HG03354 (cell line): ENCODE data around the gene DGAT2.
"Not testable (repeated sequence)": the region's sequence is repeated elsewhere in the genome, so short reads cannot be mapped to it uniquely, and the experiment has no call there.

Experiments
- ATAC-seq: cut with Tn5 transposase; IDR thresholded peaks from one replicate; pipeline ENCODE4 v1.9.1; 2021; ENCODE audit warnings: mild to moderate bottlenecking; ENCODE audit not compliant: unreplicated experiment, poor library complexity, severe bottlenecking

Gene DGAT2

GRCh38 chr11:75768112-75768908 lies at the start of gene DGAT2:
Gene DGAT2 (plus strand): TSS chr11:75768778. CDS start chr11:75768992, 214 bp downstream.
- ATAC-seq = peak; percentile 76

- ATAC-seq = no peak
Observed at GRCh38 chr11:75719340-75720239, 49.0 kb upstream of the DGAT2 start.

- no peak for ATAC-seq
Observed at GRCh38 chr11:75720639-75721038, 47.9 kb upstream of the DGAT2 start.

GRCh38 chr11:75721852-75722668 lies 46.5 kb upstream of the DGAT2 start:
- ATAC-seq = no peak

- ATAC-seq = no peak
Observed at GRCh38 chr11:75722669-75723042, 45.9 kb upstream of the DGAT2 start.

GRCh38 chr11:75725547-75726320 lies 42.8 kb upstream of the DGAT2 start:
- ATAC-seq = no peak

- ATAC-seq = no peak
Observed at GRCh38 chr11:75728992-75729391, 39.6 kb upstream of the DGAT2 start.

- ATAC-seq = no peak
Observed at GRCh38 chr11:75731095-75731494, 37.5 kb upstream of the DGAT2 start.

GRCh38 chr11:75733071-75733430 lies 35.5 kb upstream of the DGAT2 start:
- no peak for ATAC-seq

GRCh38 chr11:75733431-75734107 lies 35.0 kb upstream of the DGAT2 start:
- no peak for ATAC-seq

- no peak for ATAC-seq
Observed at GRCh38 chr11:75734491-75735180, 33.9 kb upstream of the DGAT2 start.

GRCh38 chr11:75735181-75735845 lies 33.3 kb upstream of the DGAT2 start:
- no peak for ATAC-seq

- ATAC-seq = no peak
Observed at GRCh38 chr11:75737314-75737713, 31.3 kb upstream of the DGAT2 start.

- no peak for ATAC-seq
Observed at GRCh38 chr11:75740681-75741080, 27.9 kb upstream of the DGAT2 start.

- ATAC-seq = not testable (repeated sequence)
Observed at GRCh38 chr11:75743159-75743558, 25.4 kb upstream of the DGAT2 start.

- ATAC-seq = no peak
Observed at GRCh38 chr11:75743711-75744563, 24.6 kb upstream of the DGAT2 start.

- ATAC-seq = no peak
Observed at GRCh38 chr11:75745807-75746206, 22.8 kb upstream of the DGAT2 start.
